Spleen (tissue), 7 donors: ENCODE measurements around the gene SRD5A1.

Source experiments
- CTCF ChIP-seq, 11 experiments: fragments of 200-600 bp in 7 of 11; fragments of 450-650 bp in 4 of 11; sonication (generic) in 4 of 11; IDR thresholded peaks in 8 of 11; conservative IDR thresholded peaks in 3 of 11; 1 replicate in 7 of 11; 2 replicates in 4 of 11; pipeline versions ENCODE4 v1.4.0 to v1.8.0; 2016 to 2021; ENCODE audit warnings: antibody characterized with exemption in 11 of 11, inconsistent platforms in 4 of 11, mild to moderate bottlenecking in 1 of 11
- POLR2A ChIP-seq, 3 donors: fragments of 450-650 bp; IDR thresholded peaks; one replicate each; pipeline ENCODE4 v1.5.1; 2017; ENCODE audit warnings: antibody characterized with exemption in 3 of 3, mild to moderate bottlenecking in 1 of 3
- POLR2AphosphoS5 ChIP-seq, 3 donors: sonication (generic); formaldehyde crosslinking; IDR thresholded peaks; one replicate each; pipeline ENCODE4 v1.5.1; 2017; ENCODE audit warnings: antibody characterized with exemption in 3 of 3
- donor health status: DM: no; HTN: no; CAD: no; lungs with moderate emphysema.
- donor health status: DM: no; HTN: no; CAD: no.
- donor health status: DM: no; HTN: no; CAD: no.

- TF ChIP-seq CTCF (IDR thresholded peaks at IDR 0.05 in 8 of 11, conservative IDR thresholded peaks at IDR 0.05 in 3 of 11) (no peak), POLR2AphosphoS5 (IDR thresholded peaks at IDR 0.05) (no peak), POLR2A (IDR thresholded peaks at IDR 0.05) (no peak)
Observed at GRCh38 chr5:6678385-6678784, 45.1 kb downstream of the SRD5A1 start.
